Neural crest cell (in vitro differentiated cells): Measurements from ENCODE around the gene SLC38A1. TPM values are rescaled to one million over a fixed set of nuclear protein-coding genes. Genes with fewer than 3 reads are reported as not detected.

Experiments used
- DNase-seq: peaks from one replicate; pipeline ENCODE4 v3.0.0; 2021; ENCODE audit warnings: low read depth, mixed read lengths, low spot score
- H3K27ac Mint-ChIP-seq: one replicate; pipeline ENCODE4 v1.8.0; 2021; ENCODE audit warnings: mild to moderate bottlenecking, mixed read lengths; ENCODE audit not compliant: unreplicated experiment
- H3K27me3 Mint-ChIP-seq: 2 replicates; pipeline ENCODE4 v1.8.0; 2021; ENCODE audit warnings: low read depth, mild to moderate bottlenecking, mixed read lengths
- H3K36me3 Mint-ChIP-seq: 2 replicates; pipeline ENCODE4 v1.8.0; 2021; ENCODE audit warnings: low read depth, mild to moderate bottlenecking, mixed read lengths
- H3K4me1 Mint-ChIP-seq: 2 replicates; pipeline ENCODE4 v1.8.0; 2021; ENCODE audit warnings: mixed read lengths
- H3K4me3 Mint-ChIP-seq: one replicate; pipeline ENCODE4 v1.8.0; 2021; ENCODE audit warnings: mild to moderate bottlenecking, mixed read lengths
- H3K9me3 Mint-ChIP-seq: 2 replicates; pipeline ENCODE4 v1.8.0; 2021; ENCODE audit warnings: mixed read lengths
- CTCF ChIP-seq: fragments of 200-600 bp; sonication (generic); conservative IDR thresholded peaks from 2 replicates; pipeline ENCODE4 v1.5.0; 2021; ENCODE audit warnings: antibody characterized with exemption, mild to moderate bottlenecking
- total RNA-seq: library from RNA; stranded (reverse); gene quantifications from 2 replicates; pipeline ENCODE4 v1.2.1, GENCODE V29; 2021

Gene SLC38A1
- total RNA-seq, 1 donor from 2014 or later, result 129 TPM

- Mint-ChIP-seq H3K27me3 (peaks cover 16% of the 10 kb centered on the region), H3K9me3 (no peaks in the 10 kb centered on the region), H3K4me3 (no peak overlapping the region), H3K4me1 (no peaks in the 10 kb centered on the region), H3K27ac (no peak overlapping the region), H3K36me3 (no peaks in the 10 kb centered on the region)
- no peak for DNase-seq
- TF ChIP-seq CTCF, result no peak
These were observed 135.1 kb downstream of the SLC38A1 start for GRCh38 chr12:46133751-46134150.

Other genes with a start within 250 kb of the SLC38A1 start
- 186 and 199 TPM in 2 replicates for gene SLC38A2, start 103.7 kb upstream of the SLC38A1 start, total RNA-seq